A549 (cell line): Measurements from ENCODE around the gene EZH1. TPM values are rescaled to one million over a fixed set of nuclear protein-coding genes. Genes with fewer than 3 reads are reported as not detected.

Source experiments
- ATAC-seq, 2 experiments: fragments of 200-7000 bp in 1 of 2; fragments of >200 bp in 1 of 2; cut with Nextera tagmentation in 1 of 2; cut with Tn5 transposase in 1 of 2; 3 replicates each; pipeline versions ENCODE4 v1.8.0 to v1.9.1; 2018 to 2020; ENCODE audit warnings: mild to moderate bottlenecking in 1 of 2, moderate library complexity in 1 of 2
- CTCF ChIA-PET: fragments of 300-600 bp; sonication (Branson Sonifier 250); formaldehyde crosslinking; extraction: SDS; loops from one replicate; lab custom pipeline; 2021; ENCODE audit warnings: antibody characterized with exemption, inconsistent platforms; lab: Yijun Ruan, JAX
- POLR2A ChIA-PET: fragments of 350-600 bp; formaldehyde crosslinking; extraction: SDS; loops from one replicate; lab custom pipeline; 2021; ENCODE audit warnings: antibody characterized with exemption, inconsistent platforms; lab: Yijun Ruan, JAX
- DNase-seq, 2 experiments: peaks; one replicate each; pipeline versions ENCODE4 v3.0.0 to v3.0.0-alpha.2; 2011 to 2016; ENCODE audit warnings: low read depth in 1 of 2, low spot score in 1 of 2
- FAIRE-seq: peaks from 2 replicates; lab custom pipeline; 2011; peaks lifted over from hg19 to GRCh38; lab: Jason Lieb, UNC
- H3K27ac ChIP-seq, 2 experiments: fragments of >200 bp; sonication (Bioruptor Twin); formaldehyde crosslinking; 3 replicates each; pipeline ENCODE4 v1.5.1; 2016 to 2017
- H3K4me1 ChIP-seq: fragments of >200 bp; sonication (Bioruptor Twin); formaldehyde crosslinking; 3 replicates; pipeline ENCODE4 v1.6.1; 2016
- H3K4me2 ChIP-seq: fragments of >200 bp; sonication (Bioruptor Twin); formaldehyde crosslinking; 3 replicates; pipeline ENCODE4 v1.6.1; 2016
- H3K4me3 ChIP-seq: fragments of >200 bp; sonication (Bioruptor Twin); formaldehyde crosslinking; 3 replicates; pipeline ENCODE4 v1.5.1; 2016
- H3K9me3 ChIP-seq: fragments of >200 bp; sonication (Bioruptor Twin); formaldehyde crosslinking; 3 replicates; pipeline ENCODE4 v1.6.1; 2016
- CBX8 ChIP-seq: fragments of 200-600 bp; sonication (generic); IDR thresholded peaks from 2 replicates; pipeline ENCODE4 v1.6.1; 2016
- CHD4 ChIP-seq: fragments of 200-600 bp; sonication (generic); IDR thresholded peaks from 2 replicates; pipeline ENCODE4 v1.6.1; 2016; ENCODE audit warnings: antibody characterized with exemption, mild to moderate bottlenecking, borderline replicate concordance
- EHMT2 ChIP-seq: fragments of 200-600 bp; sonication (generic); IDR thresholded peaks from 2 replicates; pipeline ENCODE4 v1.6.1; 2016; ENCODE audit warnings: antibody characterized with exemption, low read depth, mild to moderate bottlenecking, moderate library complexity
- FOSB ChIP-seq: fragments of 250-450 bp; sonication (Bioruptor Pico); IDR thresholded peaks from 2 replicates; pipeline ENCODE4 v1.5.0; 2020; ENCODE audit warnings: mild to moderate bottlenecking, moderate library complexity
- HEYL ChIP-seq: fragments of 250-450 bp; sonication (Bioruptor Pico); IDR thresholded peaks from 2 replicates; pipeline ENCODE4 v1.8.0; 2021; ENCODE audit warnings: mild to moderate bottlenecking, moderate library complexity
- HOXA7 ChIP-seq: fragments of 250-450 bp; sonication (Bioruptor Pico); IDR thresholded peaks from 2 replicates; pipeline ENCODE4 v1.5.0; 2020; ENCODE audit warnings: mild to moderate bottlenecking, moderate library complexity
- JUNB ChIP-seq: fragments of >200 bp; sonication (Bioruptor Twin); formaldehyde crosslinking; IDR thresholded peaks from 2 replicates; pipeline ENCODE4 v1.6.1; 2016
- MAFK ChIP-seq: fragments of 450-650 bp; IDR thresholded peaks from 2 replicates; pipeline ENCODE4 v1.6.1; 2014; ENCODE audit not compliant: partially characterized antibody
- MYC ChIP-seq: IDR thresholded peaks from 2 replicates; pipeline ENCODE4 v1.6.1; 2012; ENCODE audit warnings: mild to moderate bottlenecking, inconsistent platforms, low read length, improper control_type of control experiment, borderline replicate concordance
- PHF8 ChIP-seq: fragments of 200-600 bp; sonication (generic); IDR thresholded peaks from 2 replicates; pipeline ENCODE4 v1.6.1; 2016; ENCODE audit warnings: low read depth, mild to moderate bottlenecking, antibody characterized with exemption, moderate library complexity, borderline replicate concordance
- POLR2AphosphoS2 ChIP-seq: conservative IDR thresholded peaks from 2 replicates; pipeline ENCODE4 v1.6.1; 2012; ENCODE audit warnings: low read length, improper control_type of control experiment, inconsistent platforms
- RFX5 ChIP-seq: fragments of 450-650 bp; IDR thresholded peaks from 2 replicates; pipeline ENCODE4 v1.7.1; 2014; ENCODE audit warnings: antibody characterized with exemption, mild to moderate bottlenecking, moderate library complexity
- SMC3 ChIP-seq: fragments of >200 bp; sonication (Bioruptor Twin); formaldehyde crosslinking; IDR thresholded peaks from 3 replicates; pipeline ENCODE4 v1.6.1; 2018; ENCODE audit warnings: inconsistent platforms
- TFCP2L1 ChIP-seq: fragments of 250-450 bp; sonication (Bioruptor Pico); IDR thresholded peaks from 2 replicates; pipeline ENCODE4 v1.5.0; 2021; ENCODE audit warnings: mild to moderate bottlenecking
- ZSCAN20 ChIP-seq: fragments of 250-450 bp; sonication (Bioruptor Pico); IDR thresholded peaks from 2 replicates; pipeline ENCODE4 v1.8.0; 2022; ENCODE audit warnings: mild to moderate bottlenecking, moderate library complexity
- WGBS: methylation state at CpG from one replicate; pipeline ENCODE4 v1.1.6; 2017; ENCODE audit errors: missing lambda C conversion rate; 5-methylcytosine and 5-hydroxymethylcytosine counted together
- polyA plus RNA-seq, 4 experiments: library from polyadenylated mRNA; depleted of rRNA in 3 of 4; stranded (reverse); fragments of >200 nt; fragmentation: RNase III in 1 of 4; extraction: RNeasy Plus Mini Kit Qiagen cat#74134 plus additional on column Dnase treatment in 1 of 4; gene quantifications; 2 replicates in 3 of 4; 3 replicates in 1 of 4; pipeline ENCODE4 v1.2.3, GENCODE V29; 2011 to 2017
- TF ChIP-seq, protein P1 (sequence below): fragments of 200-600 bp; sonication (generic); IDR thresholded peaks from 2 replicates; pipeline ENCODE4 v1.6.1; 2016; ENCODE audit warnings: antibody characterized with exemption, mild to moderate bottlenecking, moderate library complexity
- TF ChIP-seq, protein P2 (sequence below): IDR thresholded peaks from 2 replicates; pipeline ENCODE4 v1.6.1; 2012
- TF ChIP-seq, protein P3 (sequence below): fragments of 250-450 bp; sonication (Bioruptor Pico); IDR thresholded peaks from 2 replicates; pipeline ENCODE4 v1.5.0; 2021; ENCODE audit warnings: mild to moderate bottlenecking, moderate library complexity, borderline replicate concordance
- TF ChIP-seq, protein P4 (sequence below): IDR thresholded peaks from 2 replicates; pipeline ENCODE4 v1.6.1; 2012
- TF ChIP-seq, protein P5 (sequence below): fragments of 450-650 bp; IDR thresholded peaks from 2 replicates; pipeline ENCODE4 v1.6.1; 2014; ENCODE audit warnings: antibody characterized with exemption
- TF ChIP-seq, protein P6 (sequence below): fragments of 250-450 bp; sonication (Bioruptor Pico); IDR thresholded peaks from 2 replicates; pipeline ENCODE4 v1.5.0; 2020; ENCODE audit warnings: low read depth, mild to moderate bottlenecking, moderate library complexity

The EZH1 gene
- polyA plus RNA-seq, 2 of the 4 experiments (the other 2 are of a cell fraction), result 20.1 to 41.1 TPM

DNA sequence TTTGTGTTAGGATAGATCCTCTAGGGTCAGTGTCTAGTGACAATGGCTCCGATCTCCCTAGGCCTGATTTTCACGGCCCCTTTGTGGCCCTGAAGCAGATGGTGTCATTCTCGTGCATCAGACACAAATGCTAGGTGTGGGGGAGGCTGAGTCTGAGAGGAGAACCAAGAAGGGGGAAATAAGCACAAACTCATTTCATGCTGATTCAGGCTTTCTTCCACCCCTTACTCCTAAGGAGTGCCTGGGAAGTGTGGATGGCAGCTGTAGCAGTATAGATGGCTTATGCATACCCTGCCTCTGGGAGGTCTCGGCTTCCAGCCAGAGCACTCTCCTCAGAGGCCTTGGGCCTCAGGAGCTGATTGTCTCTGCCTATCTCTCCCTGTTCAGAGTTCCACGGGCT, 33.7 kb upstream of the EZH1 start:
- H3K4me2 ChIP-seq, result no peak overlapping the region
- no peak overlapping the region for H3K27ac ChIP-seq
- peaks cover 42% of the 10 kb centered on the region for H3K4me1 ChIP-seq
- no peaks in the 10 kb centered on the region for H3K9me3 ChIP-seq
- TF ChIP-seq PHF8 (no peak), MYC (no peak), RFX5 (no peak), JUNB (no peak), MAFK (peak; percentile 61)
- ATAC-seq (no peak), DNase-seq (no peak), FAIRE-seq (no peak)
- H3K4me3 ChIP-seq, result no peak overlapping the region
- ChIA-PET CTCF (interaction anchor here (1.3 to 2.9 kb wide), 10 partner anchors 8 to 200 kb away, joined by 3 to 15 read pairs (median 5); partner anchors contain the start of genes BECN1, CNTD1, COA3 and PSMC3IP), POLR2A (no interaction called here)
- 89% methylated on average over 5 of the region's 5 CpGs for WGBS

DNA sequence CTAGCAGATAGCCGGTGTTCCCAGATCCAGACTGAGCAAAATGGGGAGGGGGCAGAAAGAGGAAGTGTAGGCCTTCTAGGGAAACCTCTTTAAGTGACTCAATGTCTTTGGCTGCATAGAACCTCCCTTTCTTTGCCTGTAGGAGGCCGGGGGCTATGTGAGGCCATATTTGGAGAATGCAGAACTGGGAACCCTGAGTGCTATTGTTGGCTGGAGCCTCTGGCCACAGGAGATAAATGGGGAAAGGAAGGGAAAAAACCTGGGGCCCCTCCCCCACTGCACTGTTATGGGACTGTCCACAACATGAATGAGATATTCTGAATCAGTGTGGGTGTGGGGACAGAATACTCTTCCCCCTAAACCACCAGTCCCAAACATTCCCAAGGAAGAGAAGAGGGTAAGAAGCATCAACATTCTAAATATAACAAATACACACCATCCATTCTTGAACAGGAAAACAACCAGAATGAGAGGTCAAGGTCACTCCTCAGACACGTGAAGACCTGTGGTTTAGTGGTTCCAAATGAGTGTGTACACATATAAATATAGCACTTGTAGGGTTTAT, 30.8 kb upstream of the EZH1 start:
- 66% methylated on average over 3 of the region's 3 CpGs for WGBS
- CTCF ChIA-PET, result interaction anchor here (2.9 to 4.4 kb wide), 2 partner anchors 11 to 13 kb away, joined by 13 to 48 read pairs; no protein-coding TSS in a partner anchor
- FAIRE-seq, result no peak
- POLR2A ChIA-PET, result no interaction called here
- H3K4me2 ChIP-seq, result no peak overlapping the region
- no peak for DNase-seq
- no peak for TF ChIP-seq ZSCAN20 (CRISPR knock-in tag)
- TF ChIP-seq, protein P1, sequence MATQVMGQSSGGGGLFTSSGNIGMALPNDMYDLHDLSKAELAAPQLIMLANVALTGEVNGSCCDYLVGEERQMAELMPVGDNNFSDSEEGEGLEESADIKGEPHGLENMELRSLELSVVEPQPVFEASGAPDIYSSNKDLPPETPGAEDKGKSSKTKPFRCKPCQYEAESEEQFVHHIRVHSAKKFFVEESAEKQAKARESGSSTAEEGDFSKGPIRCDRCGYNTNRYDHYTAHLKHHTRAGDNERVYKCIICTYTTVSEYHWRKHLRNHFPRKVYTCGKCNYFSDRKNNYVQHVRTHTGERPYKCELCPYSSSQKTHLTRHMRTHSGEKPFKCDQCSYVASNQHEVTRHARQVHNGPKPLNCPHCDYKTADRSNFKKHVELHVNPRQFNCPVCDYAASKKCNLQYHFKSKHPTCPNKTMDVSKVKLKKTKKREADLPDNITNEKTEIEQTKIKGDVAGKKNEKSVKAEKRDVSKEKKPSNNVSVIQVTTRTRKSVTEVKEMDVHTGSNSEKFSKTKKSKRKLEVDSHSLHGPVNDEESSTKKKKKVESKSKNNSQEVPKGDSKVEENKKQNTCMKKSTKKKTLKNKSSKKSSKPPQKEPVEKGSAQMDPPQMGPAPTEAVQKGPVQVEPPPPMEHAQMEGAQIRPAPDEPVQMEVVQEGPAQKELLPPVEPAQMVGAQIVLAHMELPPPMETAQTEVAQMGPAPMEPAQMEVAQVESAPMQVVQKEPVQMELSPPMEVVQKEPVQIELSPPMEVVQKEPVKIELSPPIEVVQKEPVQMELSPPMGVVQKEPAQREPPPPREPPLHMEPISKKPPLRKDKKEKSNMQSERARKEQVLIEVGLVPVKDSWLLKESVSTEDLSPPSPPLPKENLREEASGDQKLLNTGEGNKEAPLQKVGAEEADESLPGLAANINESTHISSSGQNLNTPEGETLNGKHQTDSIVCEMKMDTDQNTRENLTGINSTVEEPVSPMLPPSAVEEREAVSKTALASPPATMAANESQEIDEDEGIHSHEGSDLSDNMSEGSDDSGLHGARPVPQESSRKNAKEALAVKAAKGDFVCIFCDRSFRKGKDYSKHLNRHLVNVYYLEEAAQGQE, result no peak
- no peak for TF ChIP-seq FOSB (CRISPR knock-in tag)
- no peak for TF ChIP-seq PHF8
- TF ChIP-seq EHMT2, result no peak
- no peak for TF ChIP-seq CBX8
- TF ChIP-seq POLR2AphosphoS2, result no peak
- TF ChIP-seq SMC3, result no peak
- no peak for TF ChIP-seq HOXA7
- TF ChIP-seq, protein P2, sequence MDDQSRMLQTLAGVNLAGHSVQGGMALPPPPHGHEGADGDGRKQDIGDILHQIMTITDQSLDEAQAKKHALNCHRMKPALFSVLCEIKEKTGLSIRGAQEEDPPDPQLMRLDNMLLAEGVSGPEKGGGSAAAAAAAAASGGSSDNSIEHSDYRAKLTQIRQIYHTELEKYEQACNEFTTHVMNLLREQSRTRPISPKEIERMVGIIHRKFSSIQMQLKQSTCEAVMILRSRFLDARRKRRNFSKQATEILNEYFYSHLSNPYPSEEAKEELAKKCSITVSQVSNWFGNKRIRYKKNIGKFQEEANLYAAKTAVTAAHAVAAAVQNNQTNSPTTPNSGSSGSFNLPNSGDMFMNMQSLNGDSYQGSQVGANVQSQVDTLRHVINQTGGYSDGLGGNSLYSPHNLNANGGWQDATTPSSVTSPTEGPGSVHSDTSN, result no peak
- no peak for TF ChIP-seq CHD4
- no peak for TF ChIP-seq TFCP2L1 (CRISPR knock-in tag)
- no peak for TF ChIP-seq HEYL (CRISPR knock-in tag)
- TF ChIP-seq, protein P3, sequence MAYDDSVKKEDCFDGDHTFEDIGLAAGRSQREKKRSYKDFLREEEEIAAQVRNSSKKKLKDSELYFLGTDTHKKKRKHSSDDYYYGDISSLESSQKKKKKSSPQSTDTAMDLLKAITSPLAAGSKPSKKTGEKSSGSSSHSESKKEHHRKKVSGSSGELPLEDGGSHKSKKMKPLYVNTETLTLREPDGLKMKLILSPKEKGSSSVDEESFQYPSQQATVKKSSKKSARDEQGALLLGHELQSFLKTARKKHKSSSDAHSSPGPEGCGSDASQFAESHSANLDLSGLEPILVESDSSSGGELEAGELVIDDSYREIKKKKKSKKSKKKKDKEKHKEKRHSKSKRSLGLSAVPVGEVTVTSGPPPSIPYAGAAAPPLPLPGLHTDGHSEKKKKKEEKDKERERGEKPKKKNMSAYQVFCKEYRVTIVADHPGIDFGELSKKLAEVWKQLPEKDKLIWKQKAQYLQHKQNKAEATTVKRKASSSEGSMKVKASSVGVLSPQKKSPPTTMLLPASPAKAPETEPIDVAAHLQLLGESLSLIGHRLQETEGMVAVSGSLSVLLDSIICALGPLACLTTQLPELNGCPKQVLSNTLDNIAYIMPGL, result no peak
- TF ChIP-seq, protein P4, sequence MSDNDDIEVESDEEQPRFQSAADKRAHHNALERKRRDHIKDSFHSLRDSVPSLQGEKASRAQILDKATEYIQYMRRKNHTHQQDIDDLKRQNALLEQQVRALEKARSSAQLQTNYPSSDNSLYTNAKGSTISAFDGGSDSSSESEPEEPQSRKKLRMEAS, result no peak
- TF ChIP-seq, protein P5, sequence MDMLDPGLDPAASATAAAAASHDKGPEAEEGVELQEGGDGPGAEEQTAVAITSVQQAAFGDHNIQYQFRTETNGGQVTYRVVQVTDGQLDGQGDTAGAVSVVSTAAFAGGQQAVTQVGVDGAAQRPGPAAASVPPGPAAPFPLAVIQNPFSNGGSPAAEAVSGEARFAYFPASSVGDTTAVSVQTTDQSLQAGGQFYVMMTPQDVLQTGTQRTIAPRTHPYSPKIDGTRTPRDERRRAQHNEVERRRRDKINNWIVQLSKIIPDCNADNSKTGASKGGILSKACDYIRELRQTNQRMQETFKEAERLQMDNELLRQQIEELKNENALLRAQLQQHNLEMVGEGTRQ, result no peak
- TF ChIP-seq, protein P6, sequence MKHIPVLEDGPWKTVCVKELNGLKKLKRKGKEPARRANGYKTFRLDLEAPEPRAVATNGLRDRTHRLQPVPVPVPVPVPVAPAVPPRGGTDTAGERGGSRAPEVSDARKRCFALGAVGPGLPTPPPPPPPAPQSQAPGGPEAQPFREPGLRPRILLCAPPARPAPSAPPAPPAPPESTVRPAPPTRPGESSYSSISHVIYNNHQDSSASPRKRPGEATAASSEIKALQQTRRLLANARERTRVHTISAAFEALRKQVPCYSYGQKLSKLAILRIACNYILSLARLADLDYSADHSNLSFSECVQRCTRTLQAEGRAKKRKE (CRISPR knock-in tag), result no peak
- no peaks in the 10 kb centered on the region for H3K9me3 ChIP-seq
- H3K4me1 ChIP-seq, result peaks cover 28% of the 10 kb centered on the region
- H3K27ac ChIP-seq, result no peak overlapping the region
- ATAC-seq, result no peak
- no peak overlapping the region for H3K4me3 ChIP-seq
